Non-pigmented ciliary epithelial cell (primary cell): Measurements from ENCODE around the gene KIF11.
A peak's percentile ranks its signal among the peaks of the same experiment; 100 is the strongest.
"Not testable (repeated sequence)": the region's sequence is repeated elsewhere in the genome, so short reads cannot be mapped to it uniquely, and the experiment has no call there.

Source experiments
- DNase-seq: peaks from one replicate; pipeline ENCODE4 v3.0.0-alpha.2; 2010; ENCODE audit warnings: low read depth

Gene KIF11

DNA sequence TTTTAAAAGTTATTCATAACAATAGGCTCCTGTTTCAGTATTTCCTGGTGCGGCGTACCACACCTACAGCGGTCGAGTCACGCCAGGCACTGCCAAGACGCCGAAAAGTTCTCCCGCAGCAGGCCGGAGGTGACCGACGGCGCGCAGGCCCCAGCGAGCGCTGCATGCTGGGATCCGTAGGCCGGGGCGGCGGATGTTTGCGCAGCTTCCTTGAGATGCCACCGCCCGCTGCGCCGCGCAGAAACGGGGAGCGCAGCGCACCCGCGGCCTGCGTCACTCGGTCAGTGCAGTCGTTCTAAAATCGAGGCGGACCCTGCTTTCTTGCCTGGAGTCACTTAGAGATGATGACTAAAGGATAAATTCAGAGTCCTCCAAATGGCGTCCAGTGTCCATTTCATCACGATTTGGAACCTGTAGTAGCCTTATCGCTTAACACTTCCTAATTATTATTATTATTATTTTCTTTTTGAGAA lies 1.3 kb upstream of the KIF11 start:
- peak; percentile 67 for DNase-seq

- no peak for DNase-seq
These were observed 974 bp downstream of the KIF11 start for GRCh38 chr10:92593619-92594588.

GRCh38 chr10:92595505-92595904 lies 2.6 kb downstream of the KIF11 start:
- no peak for DNase-seq

DNA sequence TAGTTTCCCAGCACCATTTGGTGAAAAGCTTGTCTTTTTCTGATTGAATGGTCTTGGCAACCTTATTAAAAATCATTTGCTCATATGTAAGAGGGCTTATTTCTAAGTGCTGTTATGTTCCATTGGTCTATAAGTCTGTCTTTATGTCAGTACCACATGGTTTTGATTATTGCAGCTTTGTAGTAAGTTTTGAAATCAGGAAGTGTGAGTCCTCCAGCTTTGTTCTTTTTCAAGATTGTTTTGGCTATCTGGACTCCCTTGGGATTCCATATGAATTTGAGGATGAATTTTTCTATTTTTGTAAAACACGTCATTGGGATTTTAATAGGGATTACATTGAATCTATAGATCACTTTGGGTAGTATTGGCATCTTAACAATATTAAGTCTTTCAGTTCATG lies 5.4 kb downstream of the KIF11 start:
- no peak for DNase-seq

DNA sequence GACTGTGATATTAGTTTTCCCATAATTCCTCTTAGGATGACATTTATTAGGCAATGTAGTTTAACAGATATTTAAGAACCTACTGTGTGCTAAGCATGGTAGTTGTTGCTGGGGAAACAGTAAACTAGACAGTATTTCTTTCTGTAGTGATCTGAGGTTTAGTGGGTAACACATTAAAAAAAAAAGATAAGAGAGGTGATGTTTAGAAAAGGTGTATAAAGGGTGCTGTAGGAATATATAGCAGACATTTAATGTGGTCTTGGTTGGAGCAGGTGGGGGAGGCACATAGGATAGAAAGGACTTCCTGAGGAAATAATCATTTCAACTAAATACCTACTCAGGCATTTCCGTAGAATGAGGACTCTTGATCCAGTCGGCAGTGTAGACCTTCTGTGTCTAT lies 11.9 kb downstream of the KIF11 start:
- DNase-seq, result no peak

- DNase-seq, result no peak
These were observed 22.6 kb downstream of the KIF11 start for GRCh38 chr10:92615515-92615914.

DNA sequence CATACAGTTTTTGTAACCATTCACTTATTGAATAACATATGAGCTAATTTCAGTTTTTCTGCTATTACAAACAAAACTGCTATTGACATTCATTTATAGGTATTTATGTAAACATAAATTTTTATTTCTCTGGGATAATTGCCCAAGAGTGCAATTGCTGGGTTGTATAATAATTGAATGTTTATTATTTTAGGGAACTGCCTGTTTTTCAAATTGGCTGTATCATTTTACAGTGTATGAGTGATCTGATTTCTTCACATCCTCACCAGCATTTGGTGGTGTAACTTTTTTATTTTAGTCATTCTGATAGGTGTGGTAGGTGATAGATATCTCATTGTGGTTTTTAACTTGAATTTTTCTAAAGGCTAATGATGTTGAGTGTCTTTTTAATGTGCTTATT lies 26.4 kb downstream of the KIF11 start:
- DNase-seq, result no peak

- DNase-seq, result no peak
These were observed 35.0 kb downstream of the KIF11 start for GRCh38 chr10:92627845-92628480.

GRCh38 chr10:92629945-92630344 lies 37.0 kb downstream of the KIF11 start:
- no peak for DNase-seq

GRCh38 chr10:92638037-92638436 lies 45.1 kb downstream of the KIF11 start:
- DNase-seq, result no peak

GRCh38 chr10:92640107-92640506 lies 47.2 kb downstream of the KIF11 start:
- DNase-seq, result peak; percentile 22

DNA sequence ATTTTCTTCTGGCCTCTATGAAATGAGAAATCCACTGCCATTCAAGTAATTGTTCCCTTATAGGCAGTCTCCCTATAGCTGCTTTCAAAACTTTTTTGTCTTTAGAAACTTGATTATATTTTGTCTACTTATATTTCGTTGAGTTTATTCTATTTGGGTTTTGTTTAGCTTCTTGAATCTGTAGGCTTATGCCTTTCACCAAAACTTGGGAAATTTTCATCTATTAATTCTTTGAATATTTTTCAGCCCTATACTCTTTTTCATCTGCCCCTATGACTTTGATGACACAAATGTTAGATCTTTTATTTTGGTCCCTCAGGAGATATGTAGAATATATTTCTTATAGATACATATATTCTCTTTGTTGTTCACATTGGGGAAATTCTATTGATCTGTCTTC lies 48.6 kb downstream of the KIF11 start:
- DNase-seq, result no peak

DNA sequence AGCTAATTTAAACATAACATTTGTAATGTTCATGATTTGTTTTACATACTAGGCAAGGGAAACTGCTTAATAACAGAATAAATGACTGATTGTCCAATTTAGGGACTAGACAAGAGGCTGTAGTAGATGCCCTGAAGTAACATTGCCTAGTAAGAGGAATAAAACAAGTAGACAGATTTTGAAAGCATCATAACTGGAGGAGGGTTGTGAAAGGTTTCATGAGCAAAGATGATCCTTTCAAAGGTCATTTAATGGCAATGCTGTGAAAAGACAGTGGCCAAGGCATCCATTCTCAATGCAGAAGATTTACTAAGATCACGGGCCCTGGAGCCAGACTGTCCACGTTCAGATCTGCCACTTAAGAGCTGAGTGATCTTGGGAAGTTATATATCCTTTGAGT lies 52.0 kb downstream of the KIF11 start:
- DNase-seq, result no peak

DNA sequence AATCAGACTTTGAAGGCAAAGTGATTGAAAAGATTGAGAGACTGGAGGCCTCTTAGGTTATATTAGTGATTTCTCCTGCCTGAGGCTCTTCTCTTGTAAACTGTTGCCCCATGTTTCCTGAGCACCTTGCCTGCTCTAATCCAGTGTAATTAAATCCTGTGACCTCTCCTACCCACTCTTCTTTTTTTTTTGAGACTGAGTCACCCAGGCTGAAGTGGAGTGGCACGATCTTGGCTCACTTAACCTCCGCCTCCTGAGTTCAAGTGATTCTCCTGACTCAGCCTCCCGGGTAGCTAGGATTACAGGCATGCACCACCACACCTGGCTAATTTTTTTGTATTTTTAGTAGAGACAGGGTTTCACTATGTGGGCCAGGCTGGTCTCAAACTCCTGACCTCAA lies 57.9 kb downstream of the KIF11 start:
- not testable (repeated sequence) for DNase-seq

GRCh38 chr10:92655426-92655825 lies 62.5 kb downstream of the KIF11 start:
- no peak for DNase-seq

DNA sequence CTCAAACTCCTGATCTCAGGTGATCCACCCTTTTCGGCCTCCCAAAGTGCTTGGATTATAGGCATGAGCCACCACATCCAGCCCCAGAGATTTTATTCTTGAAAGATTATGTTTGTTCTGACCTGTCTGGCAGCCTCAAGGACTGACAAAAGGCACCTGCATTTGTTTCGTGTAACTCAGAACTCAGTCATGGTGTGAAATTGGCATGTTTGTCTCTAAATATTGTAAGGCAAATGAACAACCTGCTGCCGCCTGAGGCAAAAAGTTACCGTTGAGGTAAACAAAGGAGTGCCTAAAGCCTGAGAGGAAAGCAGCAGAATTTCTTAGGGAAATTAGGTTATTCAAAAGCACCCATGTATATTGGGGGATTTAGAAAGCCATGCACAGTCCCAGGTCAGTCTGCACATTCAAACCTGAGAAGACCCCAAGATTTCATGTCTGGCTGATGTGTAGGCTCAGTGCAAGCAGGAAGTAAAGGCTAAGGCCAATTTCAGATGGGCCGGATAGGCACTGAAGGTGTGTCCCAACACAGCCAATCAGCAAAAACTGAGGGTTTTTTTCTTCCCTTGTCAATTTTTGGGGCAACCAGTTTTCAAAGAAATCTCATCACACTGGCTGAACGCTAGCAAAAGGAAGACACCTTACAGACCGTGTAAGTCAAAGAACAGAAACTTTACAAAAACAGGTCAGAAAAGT lies 63.5 kb downstream of the KIF11 start:
- no peak for DNase-seq

DNA sequence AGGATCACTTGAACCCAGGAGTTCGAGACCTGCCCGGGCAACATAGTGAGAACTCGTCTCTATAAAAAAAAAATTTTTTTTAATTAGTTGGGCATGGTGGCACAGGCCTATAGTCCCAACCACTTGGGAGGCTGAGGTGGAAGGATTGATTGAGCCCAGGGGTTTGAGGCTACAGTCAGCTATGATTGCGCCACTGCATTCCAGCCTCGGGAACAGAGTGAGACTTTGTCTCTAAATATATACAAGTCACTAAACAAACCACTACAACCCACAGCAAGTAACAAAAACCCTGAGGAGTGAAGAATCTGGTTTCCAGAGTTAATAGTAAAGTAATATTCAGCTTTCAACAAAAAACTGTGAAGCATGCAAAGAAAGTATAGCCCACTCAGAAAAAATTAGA lies 64.1 kb downstream of the KIF11 start:
- no peak for DNase-seq

DNA sequence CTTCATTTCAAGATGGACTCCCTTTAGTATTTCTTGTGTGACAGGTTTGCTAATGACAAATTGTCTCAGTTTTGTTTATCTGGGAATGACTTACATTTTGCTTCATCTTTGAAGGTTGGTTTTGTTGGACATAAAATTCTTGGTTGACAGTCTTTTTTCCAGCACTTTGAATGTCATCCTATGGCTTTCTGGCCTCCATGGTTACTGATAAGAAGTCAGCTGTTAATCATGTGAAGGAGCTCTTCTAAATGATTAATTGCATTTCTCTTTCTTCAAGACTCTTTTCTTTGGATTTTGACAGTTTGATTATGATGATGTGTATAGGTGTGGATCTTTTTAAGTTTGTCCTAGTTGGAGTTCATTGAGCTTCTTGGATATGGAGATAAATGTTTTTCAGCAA lies 69.9 kb downstream of the KIF11 start:
- DNase-seq, result no peak

GRCh38 chr10:92664322-92664721 lies 71.4 kb downstream of the KIF11 start:
- no peak for DNase-seq

DNA sequence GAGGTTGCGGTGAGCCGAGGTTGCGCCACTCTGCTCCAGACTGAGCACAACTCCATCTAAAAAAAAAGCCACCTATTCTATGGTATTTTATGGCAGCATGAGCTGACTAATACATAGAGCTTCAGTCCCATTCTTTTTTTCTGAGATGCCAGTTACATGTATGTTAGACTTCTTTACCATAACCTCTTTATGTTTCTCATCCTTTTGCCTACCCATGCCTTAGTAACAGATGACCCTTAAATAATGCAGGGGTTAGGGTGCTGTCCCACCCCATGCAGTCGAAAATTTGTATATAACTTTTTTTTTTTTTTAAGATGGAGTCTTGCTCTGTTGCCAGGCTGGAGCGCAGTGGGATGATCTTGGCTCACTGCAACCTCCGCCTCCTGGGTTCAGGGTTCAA lies 74.1 kb downstream of the KIF11 start:
- no peak for DNase-seq

- DNase-seq, result no peak
These were observed 84.8 kb downstream of the KIF11 start for GRCh38 chr10:92677708-92678107.

- no peak for DNase-seq
These were observed 85.3 kb downstream of the KIF11 start for GRCh38 chr10:92678206-92678605.
